A549 (cell line): ENCODE data around the gene STK16. TPM values are rescaled to one million over a fixed set of nuclear protein-coding genes. Genes with fewer than 3 reads are reported as not detected.

Experiments
- ATAC-seq, 2 experiments: fragments of 200-7000 bp in 1 of 2; fragments of >200 bp in 1 of 2; cut with Nextera tagmentation in 1 of 2; cut with Tn5 transposase in 1 of 2; 3 replicates each; pipeline versions ENCODE4 v1.8.0 to v1.9.1; 2018 to 2020; ENCODE audit warnings: mild to moderate bottlenecking in 1 of 2, moderate library complexity in 1 of 2
- CTCF ChIA-PET: fragments of 300-600 bp; sonication (Branson Sonifier 250); formaldehyde crosslinking; extraction: SDS; loops from one replicate; lab custom pipeline; 2021; ENCODE audit warnings: antibody characterized with exemption, inconsistent platforms; lab: Yijun Ruan, JAX
- POLR2A ChIA-PET: fragments of 350-600 bp; formaldehyde crosslinking; extraction: SDS; loops from one replicate; lab custom pipeline; 2021; ENCODE audit warnings: antibody characterized with exemption, inconsistent platforms; lab: Yijun Ruan, JAX
- DNase-seq, 2 experiments: peaks; one replicate each; pipeline versions ENCODE4 v3.0.0 to v3.0.0-alpha.2; 2011 to 2016; ENCODE audit warnings: low read depth in 1 of 2, low spot score in 1 of 2
- FAIRE-seq: peaks from 2 replicates; lab custom pipeline; 2011; peaks lifted over from hg19 to GRCh38; lab: Jason Lieb, UNC
- H3K27ac ChIP-seq, 2 experiments: fragments of >200 bp; sonication (Bioruptor Twin); formaldehyde crosslinking; 3 replicates each; pipeline ENCODE4 v1.5.1; 2016 to 2017
- H3K4me1 ChIP-seq: fragments of >200 bp; sonication (Bioruptor Twin); formaldehyde crosslinking; 3 replicates; pipeline ENCODE4 v1.6.1; 2016
- H3K4me2 ChIP-seq: fragments of >200 bp; sonication (Bioruptor Twin); formaldehyde crosslinking; 3 replicates; pipeline ENCODE4 v1.6.1; 2016
- H3K4me3 ChIP-seq: fragments of >200 bp; sonication (Bioruptor Twin); formaldehyde crosslinking; 3 replicates; pipeline ENCODE4 v1.5.1; 2016
- H3K9me3 ChIP-seq: fragments of >200 bp; sonication (Bioruptor Twin); formaldehyde crosslinking; 3 replicates; pipeline ENCODE4 v1.6.1; 2016
- ATOH8 ChIP-seq: fragments of 250-450 bp; sonication (Bioruptor Pico); IDR thresholded peaks from 2 replicates; pipeline ENCODE4 v1.5.0; 2020; ENCODE audit warnings: low read depth, mild to moderate bottlenecking, moderate library complexity
- BCL3 ChIP-seq: fragments of >200 bp; sonication (Bioruptor Twin); formaldehyde crosslinking; IDR thresholded peaks from 3 replicates; pipeline ENCODE4 v1.6.1; 2016
- CEBPB ChIP-seq, 2 experiments: fragments of >200 bp in 1 of 2; sonication (Bioruptor Twin) in 1 of 2; formaldehyde crosslinking in 1 of 2; IDR thresholded peaks; 2 replicates each; pipeline ENCODE4 v1.6.1; 2012 to 2016
- E2F6 ChIP-seq: IDR thresholded peaks from 2 replicates; pipeline ENCODE4 v1.6.1; 2012; ENCODE audit warnings: low read depth, borderline replicate concordance
- FOSL2 ChIP-seq, 2 experiments: fragments of 450-650 bp in 1 of 2; fragments of >200 bp in 1 of 2; sonication (Bioruptor Twin) in 1 of 2; formaldehyde crosslinking; IDR thresholded peaks; 2 replicates each; pipeline versions ENCODE4 v1.5.0 to v1.6.1; 2016 to 2020; ENCODE audit warnings: mild to moderate bottlenecking in 1 of 2, moderate library complexity in 1 of 2
- GATA3 ChIP-seq: IDR thresholded peaks from 2 replicates; pipeline ENCODE4 v1.6.1; 2012; ENCODE audit warnings: borderline replicate concordance
- HMGXB4 ChIP-seq: fragments of 250-450 bp; sonication (Bioruptor Pico); IDR thresholded peaks from 2 replicates; pipeline ENCODE4 v1.5.0; 2021; ENCODE audit warnings: mild to moderate bottlenecking, moderate library complexity, borderline replicate concordance
- HOXB13 ChIP-seq: fragments of 250-450 bp; sonication (Bioruptor Pico); IDR thresholded peaks from 2 replicates; pipeline ENCODE4 v1.5.0; 2020; ENCODE audit warnings: low read depth, mild to moderate bottlenecking, moderate library complexity
- HOXB5 ChIP-seq: fragments of 250-450 bp; sonication (Bioruptor Pico); IDR thresholded peaks from 2 replicates; pipeline ENCODE4 v1.5.0; 2020; ENCODE audit warnings: mild to moderate bottlenecking, moderate library complexity
- JUN ChIP-seq, 2 experiments: fragments of >200 bp; sonication (Bioruptor Twin); formaldehyde crosslinking; IDR thresholded peaks; 2 replicates in 1 of 2; 3 replicates in 1 of 2; pipeline ENCODE4 v1.6.1; 2016 to 2017
- MAX ChIP-seq: IDR thresholded peaks from 2 replicates; pipeline ENCODE4 v1.6.1; 2012
- MYC ChIP-seq: IDR thresholded peaks from 2 replicates; pipeline ENCODE4 v1.6.1; 2012; ENCODE audit warnings: mild to moderate bottlenecking, inconsistent platforms, low read length, improper control_type of control experiment, borderline replicate concordance
- NR3C1 ChIP-seq: fragments of >200 bp; sonication (Bioruptor Twin); formaldehyde crosslinking; IDR thresholded peaks from 3 replicates; pipeline ENCODE4 v1.6.1; 2017
- PBX3 ChIP-seq: IDR thresholded peaks from 2 replicates; pipeline ENCODE4 v1.6.1; 2012
- PHF8 ChIP-seq: fragments of 200-600 bp; sonication (generic); IDR thresholded peaks from 2 replicates; pipeline ENCODE4 v1.6.1; 2016; ENCODE audit warnings: low read depth, mild to moderate bottlenecking, antibody characterized with exemption, moderate library complexity, borderline replicate concordance
- POLR2A ChIP-seq: IDR thresholded peaks from 2 replicates; pipeline ENCODE4 v1.6.1; 2012; ENCODE audit warnings: mild to moderate bottlenecking, low read length
- RFX5 ChIP-seq: fragments of 450-650 bp; IDR thresholded peaks from 2 replicates; pipeline ENCODE4 v1.7.1; 2014; ENCODE audit warnings: antibody characterized with exemption, mild to moderate bottlenecking, moderate library complexity
- SMC3 ChIP-seq: fragments of >200 bp; sonication (Bioruptor Twin); formaldehyde crosslinking; IDR thresholded peaks from 3 replicates; pipeline ENCODE4 v1.6.1; 2018; ENCODE audit warnings: inconsistent platforms
- TFCP2L1 ChIP-seq: fragments of 250-450 bp; sonication (Bioruptor Pico); IDR thresholded peaks from 2 replicates; pipeline ENCODE4 v1.5.0; 2021; ENCODE audit warnings: mild to moderate bottlenecking
- ZNF302 ChIP-seq: fragments of 250-450 bp; sonication (Bioruptor Pico); IDR thresholded peaks from 2 replicates; pipeline ENCODE4 v1.9.0; 2021; ENCODE audit warnings: inconsistent platforms, mild to moderate bottlenecking, moderate library complexity
- WGBS: methylation state at CpG from one replicate; pipeline ENCODE4 v1.1.6; 2017; ENCODE audit errors: missing lambda C conversion rate; 5-methylcytosine and 5-hydroxymethylcytosine counted together
- polyA plus RNA-seq, 4 experiments: library from polyadenylated mRNA; depleted of rRNA in 3 of 4; stranded (reverse); fragments of >200 nt; fragmentation: RNase III in 1 of 4; extraction: RNeasy Plus Mini Kit Qiagen cat#74134 plus additional on column Dnase treatment in 1 of 4; gene quantifications; 2 replicates in 3 of 4; 3 replicates in 1 of 4; pipeline ENCODE4 v1.2.3, GENCODE V29; 2011 to 2017

STK16 gene
- polyA plus RNA-seq, 2 of the 4 experiments (the other 2 are of a cell fraction), result 37.0 to 43.3 TPM

GRCh38 chr2:219228041-219228910, 17.0 kb upstream of the STK16 start:
- 61% methylated on average over 7 of the region's 7 CpGs for WGBS
- no peak for DNase-seq
- ATAC-seq, result no peak
- no peak for FAIRE-seq
- Histone ChIP-seq H3K4me3 (peak overlapping the region; percentile 85), H3K9me3 (no peaks in the 10 kb centered on the region), H3K27ac (peak overlapping the region; percentile 82 to 95), H3K4me1 (peaks cover 19% of the 10 kb centered on the region), H3K4me2 (peak overlapping the region; percentile 98)
- CTCF ChIA-PET, result interaction anchor here (0.8 to 9.4 kb wide), 9 partner anchors 7 to 64 kb away, joined by 3 to 86 read pairs (median 4); partner anchors contain the start of gene CNPPD1
- POLR2A ChIA-PET, result interaction anchor here (0.7 to 2.6 kb wide), 10 partner anchors 9 to 169 kb away, joined by 3 to 19 read pairs (median 6); partner anchors contain the start of genes DNAJB2, GLB1L, STK16 and TUBA4B
- TF ChIP-seq PHF8 (no peak), HOXB5 (CRISPR knock-in tag) (no peak), NR3C1 (no peak), ZNF302 (CRISPR knock-in tag) (no peak)

- DNase-seq (no peak), FAIRE-seq (no peak)
- Histone ChIP-seq H3K4me1 (peaks cover 19% of the 10 kb centered on the region), H3K4me3 (peak overlapping the region; percentile 85), H3K27ac (peak overlapping the region; percentile 82 to 95), H3K9me3 (no peaks in the 10 kb centered on the region), H3K4me2 (peak overlapping the region; percentile 98)
- POLR2A ChIA-PET, result interaction anchor here (0.7 to 2.6 kb wide), 12 partner anchors 9 to 170 kb away, joined by 3 to 19 read pairs (median 6); partner anchors contain the start of genes DNAJB2, GLB1L, STK16 and TUBA4A
- CTCF ChIA-PET, result interaction anchor here (1.1 to 9.4 kb wide), 10 partner anchors 8 to 75 kb away, joined by 3 to 86 read pairs (median 6); partner anchors contain the start of gene TUBA4A
- TF ChIP-seq FOSL2 (IDR thresholded peaks at IDR 0.05) (no peak), FOSL2 (CRISPR knock-in tag; IDR thresholded peaks at IDR 0.05) (peak; percentile 2; the same call in 1 of the 2 replicates), HMGXB4 (CRISPR knock-in tag) (no peak)
- TF ChIP-seq, all 56 proteins: peak for 1
- peak; percentile 36 to 48 for ATAC-seq
- 2% methylated on average over 10 of the region's 19 CpGs for WGBS
These were observed 16.4 kb upstream of the STK16 start for GRCh38 chr2:219228911-219229304.

GRCh38 chr2:219229305-219230058, 15.8 kb upstream of the STK16 start, which contains the start of the genes ANKZF1 and ATG9A:
TSS of gene ANKZF1 (plus strand) at chr2:219229806. CDS start at chr2:219230258, 452 bp downstream.
TSS of gene ATG9A (minus strand) at chr2:219229636. CDS start at chr2:219228024, 1,612 bp downstream.
- ATAC-seq (peak; percentile 96 to 99), DNase-seq (peak; percentile 97 to 99), FAIRE-seq (no peak)
- Histone ChIP-seq H3K4me2 (peak within 1 kb of the TSS; percentile 98), H3K4me3 (peak within 1 kb of the TSS; percentile 85), H3K27ac (peak within 1 kb of the TSS; percentile 82 to 95), H3K4me1 (peaks cover 19% of the 10 kb centered on the region), H3K9me3 (no peaks in the 10 kb centered on the region)
- WGBS, result under 1% methylated on average over 29 of the region's 80 CpGs
- TF ChIP-seq ZNF302 (CRISPR knock-in tag), result no peak
- TF ChIP-seq MYC, result 0 out of 2 replicates have a peak, but pooled peaks have one; percentile 23
- peak; percentile 99 for TF ChIP-seq PBX3
- peak; percentile 32 to 44; a peak in 2 of 4 replicates for TF ChIP-seq CEBPB (IDR thresholded peaks at IDR 0.05)
- no peak for TF ChIP-seq NR3C1
- TF ChIP-seq HOXB13 (CRISPR knock-in tag), result 0 out of 2 replicates have a peak, but pooled peaks have one; percentile 57
- TF ChIP-seq JUN (IDR thresholded peaks at IDR 0.05), result peak; percentile 49 to 65; a peak in 2 of 5 replicates
- 0 out of 2 replicates have a peak, but pooled peaks have one; percentile 9 for TF ChIP-seq E2F6
- TF ChIP-seq MAX, result peak; percentile 52
- TF ChIP-seq HOXB5 (CRISPR knock-in tag), result peak; percentile 78; the same call in 1 of the 2 replicates
- TF ChIP-seq TFCP2L1 (CRISPR knock-in tag), result no peak
- 0 out of 2 replicates have a peak, but pooled peaks have one; percentile 1 for TF ChIP-seq GATA3
- TF ChIP-seq RFX5, result peak; percentile 60; the same call in 1 of the 2 replicates
- TF ChIP-seq POLR2A, result peak; percentile 53
- TF ChIP-seq PHF8, result peak; percentile 88
- no peak; the same call in 2 of the 3 replicates for TF ChIP-seq SMC3
- no peak for TF ChIP-seq FOSL2 (IDR thresholded peaks at IDR 0.05)
- peak; percentile 0; the same call in 1 of the 2 replicates for TF ChIP-seq FOSL2 (CRISPR knock-in tag; IDR thresholded peaks at IDR 0.05)
- peak; percentile 80; the same call in 1 of the 2 replicates for TF ChIP-seq ATOH8 (CRISPR knock-in tag)
- TF ChIP-seq BCL3, result 0 out of 3 replicates have a peak, but pooled peaks have one; percentile 49
- CTCF ChIA-PET, result interaction anchor here (0.8 to 9.4 kb wide), 14 partner anchors 9 to 137 kb away, joined by 3 to 86 read pairs (median 4); partner anchors contain the start of genes DNAJB2 and TUBA4A
- POLR2A ChIA-PET, result interaction anchor here (0.7 to 2.6 kb wide), 14 partner anchors 8 to 171 kb away, joined by 3 to 19 read pairs (median 5); partner anchors contain the start of genes DNAJB2, GLB1L, STK16 and TUBA4A
